Epithelial cell of proximal tubule (primary cell): ENCODE data around the gene ZFP1. TPM values are rescaled to one million over a fixed set of nuclear protein-coding genes. Genes with fewer than 3 reads are reported as not detected.

Source experiments
- DNase-seq: peaks from one replicate; pipeline ENCODE4 v3.0.0-alpha.2; 2011; ENCODE audit warnings: low read depth
- H3K4me3 ChIP-seq: 2 replicates; pipeline ENCODE4 v1.5.1; 2011; ENCODE audit warnings: low read depth, mild to moderate bottlenecking, low read length
- total RNA-seq: library from RNA; depleted of rRNA; stranded (reverse); fragments of >200 nt; gene quantifications from 2 replicates; pipeline ENCODE4 v1.2.3, GENCODE V29; 2015
- TF ChIP-seq, protein P1 (sequence below): conservative IDR thresholded peaks from 2 replicates; pipeline ENCODE4 v1.5.1; 2012; ENCODE audit warnings: low read depth, mild to moderate bottlenecking, low read length

The ZFP1 gene
- total RNA-seq, 1 donor from 2014 or later = 8.1 TPM

- no peak overlapping the region for H3K4me3 ChIP-seq
- DNase-seq = no peak
- TF ChIP-seq, protein P1, sequence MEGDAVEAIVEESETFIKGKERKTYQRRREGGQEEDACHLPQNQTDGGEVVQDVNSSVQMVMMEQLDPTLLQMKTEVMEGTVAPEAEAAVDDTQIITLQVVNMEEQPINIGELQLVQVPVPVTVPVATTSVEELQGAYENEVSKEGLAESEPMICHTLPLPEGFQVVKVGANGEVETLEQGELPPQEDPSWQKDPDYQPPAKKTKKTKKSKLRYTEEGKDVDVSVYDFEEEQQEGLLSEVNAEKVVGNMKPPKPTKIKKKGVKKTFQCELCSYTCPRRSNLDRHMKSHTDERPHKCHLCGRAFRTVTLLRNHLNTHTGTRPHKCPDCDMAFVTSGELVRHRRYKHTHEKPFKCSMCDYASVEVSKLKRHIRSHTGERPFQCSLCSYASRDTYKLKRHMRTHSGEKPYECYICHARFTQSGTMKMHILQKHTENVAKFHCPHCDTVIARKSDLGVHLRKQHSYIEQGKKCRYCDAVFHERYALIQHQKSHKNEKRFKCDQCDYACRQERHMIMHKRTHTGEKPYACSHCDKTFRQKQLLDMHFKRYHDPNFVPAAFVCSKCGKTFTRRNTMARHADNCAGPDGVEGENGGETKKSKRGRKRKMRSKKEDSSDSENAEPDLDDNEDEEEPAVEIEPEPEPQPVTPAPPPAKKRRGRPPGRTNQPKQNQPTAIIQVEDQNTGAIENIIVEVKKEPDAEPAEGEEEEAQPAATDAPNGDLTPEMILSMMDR = no peak
Observed at GRCh38 chr16:75114179-75114945, 34.0 kb upstream of the ZFP1 start.

DNA sequence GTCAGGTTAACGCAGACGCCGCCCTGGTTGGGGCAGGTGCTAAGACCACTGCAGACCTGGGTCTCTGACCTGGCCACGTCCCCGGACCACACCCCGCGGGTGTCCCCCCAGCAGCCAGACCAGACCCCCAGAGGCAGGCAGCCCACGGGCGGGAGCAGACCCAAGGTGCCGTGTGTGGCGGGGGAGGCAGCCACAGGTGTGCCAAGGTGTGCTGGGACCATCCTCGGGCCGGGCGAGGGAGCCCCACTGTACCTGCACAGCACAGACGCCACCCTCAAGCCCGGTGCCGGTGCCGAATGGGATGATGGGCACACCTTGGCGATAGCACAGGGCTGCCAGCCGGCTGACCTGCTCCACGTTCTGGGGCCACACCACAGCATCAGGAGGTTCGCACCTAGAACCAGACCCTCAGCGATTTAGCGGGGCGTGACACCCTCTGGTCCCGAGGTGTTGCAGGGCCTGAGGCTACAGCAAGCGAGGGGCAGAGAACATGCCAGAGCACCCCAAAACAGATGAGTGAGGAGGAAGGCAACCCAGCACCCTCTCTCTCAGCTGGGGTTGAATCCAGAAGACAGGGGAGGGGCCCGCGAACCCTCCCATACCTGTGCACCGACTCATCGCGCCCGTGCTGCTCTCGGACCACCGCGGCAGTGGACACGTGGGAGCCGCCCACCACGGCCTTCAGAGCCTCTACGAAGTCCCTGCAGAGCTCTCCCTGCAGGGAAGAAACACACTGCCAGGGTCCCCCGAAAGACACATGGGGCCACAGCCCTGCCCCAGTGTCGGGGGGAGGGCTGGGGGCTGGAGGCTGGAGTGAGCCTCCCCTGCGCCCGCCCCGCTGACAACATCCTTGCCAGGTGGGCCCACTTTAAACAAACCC, 33.1 kb upstream of the ZFP1 start:
- peak overlapping the region; percentile 62 for H3K4me3 ChIP-seq
- no peak for DNase-seq
- TF ChIP-seq, protein P1 = no peak

DNA sequence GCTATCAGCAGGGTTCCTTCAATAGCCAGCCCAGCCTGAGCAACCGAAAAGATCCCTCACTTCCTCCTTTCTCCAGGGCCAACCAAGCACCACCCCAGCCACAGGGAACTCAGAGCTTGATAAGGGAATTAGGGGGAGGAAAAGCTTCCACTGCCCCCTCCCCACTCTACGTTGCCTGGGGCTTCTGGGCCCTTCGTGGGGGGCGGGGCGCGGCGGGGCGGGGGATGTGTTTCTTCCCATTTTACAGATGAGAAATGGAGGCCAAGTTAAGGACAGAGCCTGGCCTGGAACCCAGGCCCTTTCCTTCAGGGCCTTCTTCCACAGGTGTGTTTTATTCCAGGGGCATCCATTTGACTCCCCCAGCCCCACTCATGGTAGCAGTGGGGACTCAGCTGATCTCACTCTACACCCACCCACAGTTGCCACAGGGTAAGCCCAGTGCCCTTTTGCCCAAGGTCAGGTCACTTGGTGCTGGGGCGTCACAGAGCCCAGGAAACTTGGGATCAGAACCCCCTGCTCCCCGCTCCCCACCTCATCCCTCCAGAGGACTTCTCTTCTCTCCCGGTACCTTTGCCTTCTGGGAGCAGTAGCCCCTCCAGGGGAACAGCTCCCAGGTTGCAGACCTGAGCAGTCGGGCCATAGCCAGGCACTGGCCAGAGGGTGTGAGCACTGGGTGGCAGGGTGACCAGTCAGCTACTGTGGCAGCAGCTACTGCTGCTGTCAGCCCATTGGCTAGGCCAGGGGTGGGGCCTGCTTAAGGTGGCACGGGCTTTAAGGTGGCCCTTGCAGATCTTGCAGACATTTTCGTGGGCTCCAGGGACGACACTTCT, 32.0 kb upstream of the ZFP1 start, which contains the start of gene LDHD:
Gene LDHD (minus strand): TSS at position 700 of the 830 bp plus-strand sequence. CDS start 60 bp downstream, at position 640.
- TF ChIP-seq, protein P1 = no peak
- peak within 1 kb of the TSS; percentile 62 for H3K4me3 ChIP-seq
- DNase-seq = no peak

DNA sequence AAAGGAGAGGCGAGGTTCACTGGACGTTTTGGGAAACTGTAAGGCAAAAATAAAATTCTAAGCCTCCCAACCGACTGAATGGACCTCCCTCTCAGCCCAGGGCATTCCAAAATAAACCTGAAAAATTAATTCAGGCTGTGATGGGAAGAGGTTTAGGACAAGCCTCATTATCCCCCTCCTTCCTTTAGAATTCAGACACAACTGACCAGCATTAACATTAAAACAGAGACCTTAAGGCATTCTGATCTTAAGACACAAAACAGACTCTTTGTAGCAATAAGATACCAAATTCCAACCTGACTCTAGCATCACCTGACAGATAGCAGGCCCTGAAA, 31.4 kb upstream of the ZFP1 start:
- no peak for DNase-seq
- H3K4me3 ChIP-seq = no peak overlapping the region
- TF ChIP-seq, protein P1 = no peak

GRCh38 chr16:75118943-75119539, 29.3 kb upstream of the ZFP1 start:
- DNase-seq = no peak
- H3K4me3 ChIP-seq = no peak overlapping the region
- TF ChIP-seq, protein P1 = no peak

- TF ChIP-seq, protein P1 = no peak
- no peak for DNase-seq
- H3K4me3 ChIP-seq = no peak overlapping the region
Observed at GRCh38 chr16:75120253-75120652, 28.1 kb upstream of the ZFP1 start.
